A549 (cell line): ENCODE results near the gene CFAP97D2.

Experiments
- CTCF ChIP-seq: fragments of >200 bp; sonication (Bioruptor Twin); formaldehyde crosslinking; IDR thresholded peaks from 3 replicates; pipeline ENCODE4 v1.5.1; 2016
- REST ChIP-seq: fragments of 200-600 bp; sonication (generic); IDR thresholded peaks from 2 replicates; pipeline ENCODE4 v1.6.1; 2016; ENCODE audit warnings: antibody characterized with exemption, mild to moderate bottlenecking, moderate library complexity

GRCh38 chr13:114235697-114236096, 56.6 kb downstream of the CFAP97D2 start:
- TF ChIP-seq CTCF (no peak), REST (no peak)
